Sigmoid colon (tissue), 4 donors: ENCODE data around the gene QKI.

Experiments
- CTCF ChIP-seq, 4 experiments: fragments of 450-650 bp in 3 of 4; fragments of 200-600 bp in 1 of 4; IDR thresholded peaks; one replicate each; pipeline ENCODE4 v1.5.1; 2016 to 2019; ENCODE audit warnings: antibody characterized with exemption in 4 of 4, mild to moderate bottlenecking in 3 of 4, moderate library complexity in 2 of 4
- POLR2AphosphoS5 ChIP-seq, 4 donors: sonication (generic); formaldehyde crosslinking; IDR thresholded peaks; one replicate each; pipeline ENCODE4 v1.6.1; 2017; ENCODE audit warnings: antibody characterized with exemption in 4 of 4

GRCh38 chr6:163427498-163428254 lies 13.2 kb downstream of the QKI start:
- peak in 3 of 4 experiments; percentile 17 to 26 (median 24) for TF ChIP-seq CTCF (IDR thresholded peaks at IDR 0.05)
- TF ChIP-seq POLR2AphosphoS5 (IDR thresholded peaks at IDR 0.05), result no peak
